Measurements from ENCODE around the gene RGS7. TPM values are rescaled to one million over a fixed set of nuclear protein-coding genes. Genes with fewer than 3 reads are reported as not detected.

The RGS7 gene
- total and polyA plus RNA-seq, 2 of the 8 experiments (the other 6 are each of a cell fraction or from before 2014, with no cell fraction given), result 1.6 to 3.0 TPM

GRCh38 chr1:241275226-241275625 lies 81.8 kb downstream of the RGS7 start (continued):
- no peak for TF ChIP-seq CHD7 (IDR thresholded peaks at IDR 0.05; ENCODE audit: insufficient replicate concordance, low read length)
- TF ChIP-seq SUZ12 (IDR thresholded peaks at IDR 0.05; ENCODE audit: low read length), result no peak
- no peak for TF ChIP-seq KDM1A (IDR thresholded peaks at IDR 0.05; ENCODE audit: borderline replicate concordance, low read length)
- no peak for TF ChIP-seq CREB1 (IDR thresholded peaks at IDR 0.05)
- TF ChIP-seq POU5F1 (IDR thresholded peaks at IDR 0.05; ENCODE audit: low read depth, low read length), result no peak
- no peak for TF ChIP-seq CTBP2 (IDR thresholded peaks at IDR 0.05; ENCODE audit: borderline replicate concordance, insufficient read depth, insufficient read length, low read length)
- TF ChIP-seq TEAD4 (IDR thresholded peaks at IDR 0.05; ENCODE audit: low read depth, low read length), result no peak
- TF ChIP-seq PHF8 (conservative IDR thresholded peaks at IDR 0.05; ENCODE audit: low read depth, low read length), result no peak
- TF ChIP-seq GTF2F1 (IDR thresholded peaks at IDR 0.05; ENCODE audit: borderline replicate concordance, low read depth, low read length), result no peak
- TF ChIP-seq SRF (IDR thresholded peaks at IDR 0.05; ENCODE audit: low read depth, low read length), result no peak
- no peak for TF ChIP-seq KDM4A (IDR thresholded peaks at IDR 0.05; ENCODE audit: low read depth, low read length, severe bottlenecking)
- no peak for TF ChIP-seq MAFK (IDR thresholded peaks at IDR 0.05; ENCODE audit: low read depth, low read length)
